Stimulated activated CD8-positive, alpha-beta memory T cell treated with anti-CD3 and anti-CD28 coated beads, Interleukin-2, amount 100 ng/mL, for 1 hour (primary cell): Measurements from ENCODE around the gene PDE1A.

Experiments
- DNase-seq, 2 donors: peaks; one replicate each; pipeline ENCODE4 v3.0.0-alpha.2; 2020; ENCODE audit warnings: low read depth in 2 of 2

The PDE1A gene

DNA sequence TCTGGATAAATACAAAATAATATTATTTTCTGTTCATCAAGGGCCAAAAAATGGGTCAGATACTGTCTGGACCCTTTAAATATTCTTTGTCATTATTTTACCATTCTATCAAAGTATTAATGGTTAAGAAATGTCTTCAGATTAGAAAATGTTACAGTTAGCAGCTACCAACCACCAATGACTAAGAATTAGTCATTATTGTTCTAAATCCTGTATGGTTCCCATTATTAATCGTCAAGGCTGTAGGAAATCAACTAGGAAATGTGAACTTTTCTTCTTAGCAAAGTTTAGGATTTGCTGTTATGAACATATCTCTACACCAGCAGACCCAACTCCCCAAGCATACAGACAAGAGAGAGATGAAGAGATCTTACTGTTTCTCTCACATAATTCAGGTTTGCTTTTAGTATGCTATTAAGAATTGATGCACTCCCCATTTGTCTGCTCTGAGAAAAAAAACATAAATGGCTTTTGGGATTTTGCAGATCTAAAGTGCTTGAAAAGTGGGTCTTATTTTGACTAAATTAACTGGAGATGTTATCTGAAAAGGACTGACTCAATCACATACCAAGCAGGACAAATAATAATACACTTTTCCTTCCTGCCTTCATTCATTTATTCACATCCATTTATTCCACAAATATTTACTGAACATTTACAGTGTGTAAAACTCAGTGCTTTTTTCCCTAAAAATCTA is 293.5 kb downstream of the PDE1A start:
- no peak for DNase-seq

DNA sequence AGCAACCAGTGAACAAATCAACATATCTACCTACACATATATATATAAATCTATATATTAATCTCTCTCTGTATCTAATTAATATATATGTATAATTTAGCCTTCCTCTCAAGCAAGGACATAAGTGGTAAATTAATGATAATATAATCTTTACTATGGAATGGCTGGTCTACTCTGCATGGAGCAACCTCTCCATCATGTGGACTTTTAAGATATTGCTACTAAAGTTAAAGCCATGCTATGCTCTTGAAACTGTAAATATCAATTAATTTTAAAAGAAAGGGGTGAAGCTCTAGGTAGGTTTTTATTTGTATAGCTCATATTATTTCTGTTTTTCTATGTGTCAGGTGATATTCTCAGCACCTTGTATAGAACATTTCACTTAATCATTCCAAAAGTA is 294.2 kb downstream of the PDE1A start:
- no peak for DNase-seq

DNA sequence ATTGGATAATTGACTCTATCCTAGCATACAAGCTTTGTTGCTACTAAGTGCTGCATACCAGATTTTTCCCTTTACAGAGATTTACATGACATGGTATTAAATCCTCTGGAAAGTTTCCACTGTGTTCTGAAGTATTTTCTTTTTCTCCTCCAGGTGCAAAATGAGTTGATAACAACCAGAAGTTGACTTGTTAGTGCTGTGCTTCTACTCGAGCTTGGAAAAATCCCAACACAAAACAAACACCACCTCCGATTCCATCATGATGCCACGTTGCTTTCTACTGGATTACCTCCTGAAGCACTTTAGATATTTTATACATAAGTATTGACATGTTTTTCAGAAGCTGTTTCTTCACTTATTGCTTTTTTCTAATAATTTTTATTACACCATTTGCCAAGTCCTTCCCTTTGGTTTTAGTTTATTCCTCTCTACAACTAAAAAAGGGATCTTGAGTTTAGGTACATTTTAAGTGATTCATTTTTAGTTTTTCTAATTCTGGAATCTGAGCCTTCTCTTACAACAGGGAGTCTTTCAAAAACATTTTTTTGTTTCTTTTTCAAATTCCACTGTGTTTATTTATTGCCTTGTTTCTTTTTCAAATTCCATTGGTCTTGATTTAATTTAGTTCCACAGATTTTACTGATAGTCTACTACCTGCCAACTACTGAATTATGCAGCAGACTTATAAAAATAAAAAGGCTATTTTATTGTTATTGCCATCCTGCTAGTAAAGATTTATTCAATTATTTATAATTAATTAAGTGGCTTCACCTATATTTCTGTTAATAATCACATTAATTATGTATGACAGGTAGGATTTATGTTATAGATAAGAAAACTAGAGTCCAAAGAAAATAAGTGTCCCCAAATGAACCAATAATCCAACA is 297.8 kb downstream of the PDE1A start:
- no peak for DNase-seq

DNA sequence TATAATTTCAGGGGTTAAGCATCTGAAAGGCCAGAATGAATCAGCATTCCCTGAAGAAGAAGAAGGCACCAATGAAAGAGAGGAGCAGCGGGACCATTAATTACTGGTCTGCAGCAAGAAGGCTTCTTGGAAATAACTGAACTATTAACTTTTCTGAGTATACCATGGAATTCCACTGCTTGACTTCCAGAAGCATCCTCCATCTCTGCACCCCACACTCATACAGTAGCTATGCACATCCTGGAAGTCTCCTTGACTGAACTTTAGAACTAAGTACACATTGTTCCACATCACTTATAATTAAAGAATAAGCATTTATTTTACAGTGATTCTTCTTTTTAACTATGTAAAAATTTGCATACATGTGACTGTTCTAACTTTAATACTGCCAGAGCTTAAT is 309.6 kb downstream of the PDE1A start:
- DNase-seq: no peak

DNA sequence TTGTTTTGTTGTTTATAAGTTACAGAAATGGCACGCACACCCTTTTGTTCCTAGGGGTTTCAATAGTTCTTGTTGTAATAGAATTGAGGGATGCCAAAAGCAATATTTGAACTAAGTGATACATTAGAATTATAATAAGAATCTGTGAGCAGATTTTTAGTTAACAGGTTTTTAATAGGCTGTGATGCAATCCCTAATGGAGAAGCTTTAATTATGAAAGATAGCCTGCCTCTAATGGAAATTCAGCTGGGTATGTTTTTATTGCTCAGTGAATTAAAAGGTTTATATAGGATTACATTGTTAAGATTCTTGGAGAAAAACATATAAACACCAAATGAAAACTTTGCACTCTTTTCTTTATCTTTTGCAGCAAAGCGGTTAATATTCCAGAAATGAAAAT is 310.1 kb downstream of the PDE1A start:
- no peak for DNase-seq

DNA sequence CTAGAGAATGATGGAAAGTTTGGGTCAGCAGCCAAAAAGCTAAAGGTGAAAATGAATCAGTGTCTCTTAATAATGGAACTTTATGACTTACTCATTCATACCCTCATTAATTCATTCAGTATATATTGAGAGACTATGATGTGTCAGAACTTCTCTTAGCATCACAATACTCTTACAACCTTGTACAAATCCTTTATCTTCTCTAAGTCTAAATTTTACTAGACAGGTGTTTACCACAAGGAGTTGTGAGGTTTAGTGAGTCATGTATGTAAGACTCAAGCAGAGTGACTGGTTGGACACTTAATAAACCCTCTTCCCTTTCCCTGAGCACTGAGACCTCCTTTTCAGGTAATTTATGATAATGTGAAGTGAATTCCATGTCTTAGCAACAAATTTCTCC is 311.6 kb downstream of the PDE1A start:
- DNase-seq: no peak

DNA sequence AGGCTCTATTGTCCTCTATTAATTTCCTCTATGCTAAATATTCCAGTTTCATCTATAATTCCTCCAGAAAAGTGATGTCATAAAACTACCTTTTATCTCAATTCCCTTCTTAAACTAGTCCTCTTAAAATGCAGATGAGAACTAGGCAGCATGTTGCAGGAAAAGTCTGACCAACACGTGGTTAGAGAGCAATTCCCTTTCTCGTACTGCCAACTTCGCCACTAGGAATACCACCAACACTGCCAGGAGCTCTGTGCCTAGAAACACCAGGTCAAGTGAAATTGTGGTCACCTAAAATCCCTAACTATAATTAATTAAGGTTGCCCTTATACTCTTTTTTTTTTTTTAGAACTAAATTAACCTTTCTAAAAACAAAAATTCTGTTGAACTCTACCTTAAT is 313.5 kb downstream of the PDE1A start:
- no peak for DNase-seq

DNA sequence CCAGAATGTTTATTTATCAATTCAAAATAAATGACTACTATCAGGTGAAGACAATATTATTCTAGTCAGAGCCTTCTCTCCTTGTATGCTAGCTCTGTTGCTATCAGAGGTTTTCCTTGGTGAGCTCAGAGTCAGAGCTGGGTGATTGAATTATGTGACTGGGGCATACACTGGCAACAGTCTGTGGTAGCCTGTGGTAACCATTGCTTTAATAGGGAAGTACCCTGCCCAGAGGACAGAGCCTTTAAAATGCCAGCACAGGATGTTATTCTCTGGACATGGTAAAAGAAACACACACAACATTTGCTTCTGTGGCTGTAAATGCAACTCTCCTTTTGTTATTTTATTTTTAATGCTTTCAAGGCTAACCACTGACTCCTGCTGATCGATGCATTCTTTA is 316.5 kb downstream of the PDE1A start:
- DNase-seq: no peak

DNA sequence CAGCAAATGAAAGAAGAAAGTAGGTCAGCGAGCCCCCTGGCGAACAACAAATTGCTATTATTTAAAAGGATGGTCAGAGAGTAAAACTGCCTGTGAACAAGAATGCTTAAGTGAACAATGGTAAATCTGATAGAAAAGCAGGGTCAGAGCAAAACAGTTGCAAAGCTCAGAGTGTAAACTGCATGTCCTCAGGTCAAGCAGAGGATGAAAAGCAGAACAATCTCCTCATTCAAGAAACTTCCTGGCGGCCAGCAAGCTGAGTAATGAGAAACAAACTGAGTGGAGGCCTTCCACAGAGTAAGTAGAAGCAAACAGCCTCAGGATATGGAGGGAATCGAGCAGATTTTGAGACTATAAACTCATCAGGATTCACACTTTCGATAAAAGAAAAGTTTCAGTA is 323.3 kb downstream of the PDE1A start:
- DNase-seq: no peak

DNA sequence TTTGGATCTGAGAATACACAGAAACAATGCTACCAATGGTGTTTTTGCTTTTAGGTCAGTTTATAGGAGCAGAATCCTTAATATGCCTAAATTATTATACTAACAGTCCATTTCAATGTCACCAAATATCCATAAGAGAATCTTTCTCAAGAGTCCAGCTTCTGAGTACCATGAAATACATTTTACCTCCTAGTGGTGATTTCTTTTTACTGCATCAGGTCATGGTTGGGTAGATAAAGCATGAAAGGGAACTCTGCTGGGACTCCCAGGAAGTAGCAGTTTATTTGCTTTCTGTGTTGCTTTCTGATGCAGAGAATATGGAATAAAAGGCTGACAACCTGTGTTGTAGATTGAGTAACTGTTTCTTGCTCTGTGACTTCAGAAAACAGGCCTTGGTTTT is 325.6 kb downstream of the PDE1A start:
- DNase-seq: no peak

DNA sequence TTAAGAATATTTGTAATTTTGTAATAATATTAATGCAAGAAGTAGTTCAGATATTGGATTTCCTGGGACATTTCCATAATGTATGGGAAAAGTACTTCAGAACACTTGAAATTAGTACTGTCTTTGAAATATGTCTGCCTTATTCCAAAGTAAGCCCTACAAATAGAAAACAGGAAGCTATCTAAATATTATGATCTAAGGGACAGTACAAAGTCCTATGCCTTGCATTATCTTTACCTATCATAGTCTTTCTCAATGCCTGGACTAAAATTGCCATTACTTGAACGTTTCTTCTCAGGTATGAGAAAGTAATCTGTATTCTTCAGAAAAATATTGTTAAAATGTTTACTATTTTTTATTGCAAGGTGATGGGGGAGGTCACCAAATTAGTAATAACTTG is 328.2 kb downstream of the PDE1A start:
- no peak for DNase-seq

DNA sequence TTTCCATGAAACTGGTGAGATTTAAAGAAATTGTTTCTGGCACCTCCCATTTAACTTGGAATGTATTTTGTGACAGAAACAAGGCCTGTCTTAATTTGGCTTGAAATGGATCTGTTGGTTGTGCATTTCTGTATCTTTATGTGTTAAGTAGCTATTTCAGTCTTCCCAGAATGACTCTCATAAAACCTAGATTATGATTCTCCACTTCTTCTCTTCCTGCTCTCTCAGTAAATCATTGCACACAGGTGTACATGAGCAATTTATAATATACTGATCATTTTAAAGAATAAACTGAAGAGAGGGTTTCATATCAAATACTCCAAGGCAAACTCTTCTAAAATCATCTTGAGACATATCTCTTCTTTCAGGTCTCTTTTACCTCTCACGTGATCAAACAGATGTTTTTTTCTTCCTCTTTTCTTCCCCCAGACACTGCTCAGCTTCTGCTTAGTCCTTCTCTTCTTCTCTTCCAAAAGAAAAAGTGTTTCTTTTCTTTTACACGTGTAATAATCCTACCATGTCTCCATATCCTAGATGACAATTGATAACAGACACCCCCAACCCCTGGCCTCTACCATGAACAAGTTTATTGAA is 329.2 kb downstream of the PDE1A start:
- DNase-seq: no peak

DNA sequence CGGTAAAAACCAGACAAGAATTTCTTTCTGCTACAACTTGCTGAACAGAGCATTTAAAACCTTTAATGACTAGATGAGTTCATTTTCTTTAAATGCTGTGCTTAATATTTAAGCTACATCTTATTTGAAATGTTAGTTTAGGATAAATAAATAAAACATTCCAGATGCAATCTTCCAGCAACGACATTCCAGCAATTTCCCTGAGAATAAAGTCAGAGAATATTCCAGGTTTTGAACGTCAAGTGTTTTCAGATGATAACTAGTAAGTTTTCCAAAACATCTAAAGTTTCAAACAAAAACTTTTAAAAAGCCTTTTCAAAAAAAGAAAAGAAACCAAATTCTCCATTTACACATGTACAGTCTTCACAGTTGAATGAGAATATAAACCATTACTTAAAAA is 336.4 kb downstream of the PDE1A start:
- no peak for DNase-seq
